Hepatocyte (in vitro differentiated cells): ENCODE results near the gene PVR.

Experiments
- CTCF ChIP-seq: fragments of 200-600 bp; sonication (generic); IDR thresholded peaks from 2 replicates; pipeline ENCODE4 v1.5.1; 2016; ENCODE audit warnings: antibody characterized with exemption, mild to moderate bottlenecking; ENCODE audit not compliant: poor library complexity
- EZH2 ChIP-seq: fragments of 200-600 bp; sonication (generic); IDR thresholded peaks from 2 replicates; pipeline ENCODE4 v1.6.1; 2016; ENCODE audit warnings: antibody characterized with exemption, mild to moderate bottlenecking, borderline replicate concordance

GRCh38 chr19:44680536-44680935, 36.8 kb downstream of the PVR start:
- TF ChIP-seq EZH2 (no peak), CTCF (no peak)
